Ectodermal cell (in vitro differentiated cells): Measurements from ENCODE around the gene ST3GAL5.

Experiments
- H3K27ac ChIP-seq: 2 replicates; pipeline ENCODE4 v1.7.0; 2013; ENCODE audit warnings: mild to moderate bottlenecking, low read depth, low read length; ENCODE audit not compliant: insufficient read depth, poor library complexity, severe bottlenecking
- H3K27me3 ChIP-seq: 2 replicates; pipeline ENCODE4 v1.7.0; 2013; ENCODE audit warnings: mild to moderate bottlenecking, low read length; ENCODE audit not compliant: insufficient read depth, control insufficient read depth, poor library complexity, severe bottlenecking
- H3K36me3 ChIP-seq: one replicate; pipeline ENCODE4 v1.7.0; 2013; ENCODE audit warnings: low read length; ENCODE audit not compliant: control insufficient read depth, insufficient read depth
- H3K4me1 ChIP-seq: one replicate; pipeline ENCODE4 v1.7.0; 2013; ENCODE audit warnings: low read length; ENCODE audit not compliant: control insufficient read depth, insufficient read depth
- H3K4me3 ChIP-seq: 2 replicates; pipeline ENCODE4 v1.7.0; 2013; ENCODE audit warnings: low read depth, low read length, control low read depth; ENCODE audit not compliant: insufficient read depth
- H3K9me3 ChIP-seq: 2 replicates; pipeline ENCODE4 v1.7.0; 2013; ENCODE audit warnings: mild to moderate bottlenecking, low read length, moderate library complexity; ENCODE audit not compliant: control insufficient read depth
- WGBS, 2 experiments: methylation state at CpG; one replicate each; pipeline ENCODE4 v1.1.7; 2013; ENCODE audit warnings: missing lambda C conversion rate in 2 of 2; 5-methylcytosine and 5-hydroxymethylcytosine counted together

The ST3GAL5 gene

DNA sequence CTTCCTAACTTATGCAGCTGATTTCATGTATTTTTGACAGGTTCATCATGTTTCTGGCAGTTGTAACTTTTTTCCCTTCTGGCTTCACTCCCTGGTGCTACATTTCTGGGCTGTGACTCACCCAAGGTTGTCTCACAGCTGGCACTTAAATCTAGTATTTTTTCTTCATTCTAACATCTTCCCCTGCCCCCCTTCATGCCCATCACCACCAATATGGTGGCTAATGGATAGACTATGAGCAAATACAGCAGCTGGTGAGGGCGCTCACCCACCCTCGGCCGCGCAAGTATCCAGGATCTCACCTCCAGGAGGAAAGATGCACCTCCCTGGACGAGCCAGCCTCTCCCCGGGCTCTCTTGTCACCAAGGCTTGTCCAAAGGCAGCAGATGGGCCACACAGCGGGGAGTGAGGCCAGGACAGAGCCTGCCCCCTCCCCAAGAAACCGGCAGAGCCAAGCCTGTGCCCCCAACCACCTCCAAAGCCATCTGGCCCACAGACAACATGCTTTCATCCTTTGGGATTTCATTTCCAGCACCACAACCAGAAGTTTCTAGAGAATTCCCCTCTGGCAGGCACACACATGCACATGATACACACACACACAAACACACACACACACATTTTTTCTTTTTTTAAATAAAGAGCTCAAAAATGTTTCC, 95.9 kb downstream of the ST3GAL5 start:
- Histone ChIP-seq H3K4me1 (peaks cover 25% of the 10 kb centered on the region), H3K36me3 (no peaks in the 10 kb centered on the region), H3K4me3 (no peak overlapping the region), H3K9me3 (no peaks in the 10 kb centered on the region), H3K27ac (no peak overlapping the region), H3K27me3 (peaks cover 3% of the 10 kb centered on the region)
- 83 to 86% methylated on average over 8 of the region's 8 CpGs for WGBS, 2 experiments

GRCh38 chr2:85791704-85792565, 96.9 kb downstream of the ST3GAL5 start:
- peaks cover 24% of the 10 kb centered on the region for H3K4me1 ChIP-seq
- H3K27me3 ChIP-seq, result peaks cover 3% of the 10 kb centered on the region
- no peaks in the 10 kb centered on the region for H3K9me3 ChIP-seq
- H3K27ac ChIP-seq, result no peak overlapping the region
- H3K36me3 ChIP-seq, result no peaks in the 10 kb centered on the region
- 93 to 94% methylated on average over 22 of the region's 22 CpGs for WGBS, 2 experiments
- no peak overlapping the region for H3K4me3 ChIP-seq

DNA sequence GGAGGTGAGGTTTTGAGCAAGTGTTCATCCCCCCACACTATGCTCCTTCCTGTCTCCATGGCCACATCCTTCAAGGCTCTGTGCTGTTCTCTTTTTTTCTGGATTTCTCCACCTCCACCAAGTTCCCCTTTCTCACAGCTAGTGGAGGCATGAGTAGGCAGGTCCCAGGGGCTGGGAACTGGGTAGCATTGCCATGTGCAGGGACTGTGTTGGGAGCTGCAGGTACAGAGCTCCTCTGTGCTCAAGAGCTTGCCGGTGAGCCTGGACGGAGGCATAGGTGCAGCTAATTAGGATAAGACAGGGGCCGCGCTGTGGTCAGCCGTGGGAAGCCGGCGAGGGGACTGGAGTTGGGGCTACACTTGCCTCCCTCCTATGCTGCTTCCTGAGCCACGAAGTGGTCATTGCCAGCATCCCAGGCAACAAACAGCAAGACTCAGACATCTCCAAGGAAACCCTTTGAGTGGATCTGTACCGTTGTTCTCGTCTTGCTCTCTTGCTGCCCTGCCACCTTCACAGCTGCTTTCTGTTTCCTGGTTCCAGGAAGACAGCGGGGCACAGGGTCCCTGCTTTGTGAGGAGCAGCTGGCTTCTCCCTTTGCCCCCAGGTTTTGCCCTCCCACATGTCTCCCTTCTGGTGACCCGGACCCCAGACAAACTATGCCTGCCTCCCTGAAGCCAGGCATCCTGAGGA, 98.1 kb downstream of the ST3GAL5 start:
- 80 to 81% methylated on average over 12 of the region's 12 CpGs for WGBS, 2 experiments
- no peak overlapping the region for H3K4me3 ChIP-seq
- H3K4me1 ChIP-seq, result peaks cover 11% of the 10 kb centered on the region
- H3K9me3 ChIP-seq, result no peaks in the 10 kb centered on the region
- no peak overlapping the region for H3K27ac ChIP-seq
- H3K36me3 ChIP-seq, result no peaks in the 10 kb centered on the region
- peaks cover 3% of the 10 kb centered on the region for H3K27me3 ChIP-seq

- H3K4me1 ChIP-seq, result peaks cover 12% of the 10 kb centered on the region
- no peaks in the 10 kb centered on the region for H3K36me3 ChIP-seq
- no peak overlapping the region for H3K27ac ChIP-seq
- no peaks in the 10 kb centered on the region for H3K27me3 ChIP-seq
- no peaks in the 10 kb centered on the region for H3K9me3 ChIP-seq
- H3K4me3 ChIP-seq, result no peak overlapping the region
- WGBS, 2 experiments, result 90 to 92% methylated on average over 4 of the region's 4 CpGs
Observed at GRCh38 chr2:85790032-85790431, 98.8 kb downstream of the ST3GAL5 start.

GRCh38 chr2:85789271-85789670, 99.5 kb downstream of the ST3GAL5 start:
- H3K27me3 ChIP-seq, result no peaks in the 10 kb centered on the region
- peaks cover 12% of the 10 kb centered on the region for H3K4me1 ChIP-seq
- H3K36me3 ChIP-seq, result no peaks in the 10 kb centered on the region
- WGBS, 2 experiments, result 94% methylated on average over 5 of the region's 5 CpGs
- H3K9me3 ChIP-seq, result no peaks in the 10 kb centered on the region
- H3K4me3 ChIP-seq, result no peak overlapping the region
- H3K27ac ChIP-seq, result no peak overlapping the region

DNA sequence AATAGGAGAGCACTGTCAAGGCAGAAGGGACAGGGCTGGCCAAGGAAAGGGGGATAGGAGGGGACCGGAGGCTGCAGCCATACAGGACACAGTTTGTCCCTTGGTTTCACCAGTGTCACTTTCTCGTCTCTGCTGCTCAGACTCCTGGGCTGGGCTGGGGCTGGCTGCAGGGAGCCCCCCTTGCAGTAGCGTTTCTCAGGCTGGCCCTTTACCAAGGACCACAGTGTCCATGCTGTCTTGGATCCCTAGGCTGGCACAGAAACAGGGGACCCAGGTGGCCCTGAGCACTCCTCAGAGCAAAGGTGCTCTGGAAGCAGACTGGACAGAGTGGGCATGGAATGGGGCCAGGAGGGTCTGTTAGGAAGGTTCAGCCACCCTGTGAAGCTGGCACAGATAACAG, 100.2 kb downstream of the ST3GAL5 start:
- no peak overlapping the region for H3K4me3 ChIP-seq
- 91 to 93% methylated on average over 3 of the region's 3 CpGs for WGBS, 2 experiments
- H3K27ac ChIP-seq, result no peak overlapping the region
- H3K9me3 ChIP-seq, result no peaks in the 10 kb centered on the region
- no peaks in the 10 kb centered on the region for H3K27me3 ChIP-seq
- H3K36me3 ChIP-seq, result no peaks in the 10 kb centered on the region
- H3K4me1 ChIP-seq, result peaks cover 12% of the 10 kb centered on the region

DNA sequence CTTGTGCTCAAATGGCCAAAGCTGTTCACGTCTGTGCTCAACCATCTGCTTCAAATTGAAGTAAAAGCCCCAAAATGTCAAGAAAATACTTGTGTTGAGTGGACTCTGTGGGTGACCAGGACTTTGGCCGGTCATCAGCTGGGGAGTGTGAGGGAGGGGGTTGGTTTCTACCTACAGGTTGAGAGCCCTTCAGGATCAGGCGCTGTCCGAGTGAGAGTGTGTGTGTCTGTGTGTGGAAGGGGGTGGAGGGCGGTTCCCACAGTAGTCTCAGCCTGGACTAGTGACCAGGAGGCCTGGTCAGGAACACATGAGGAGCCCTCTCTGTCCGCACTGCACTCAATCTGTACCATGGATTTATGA, 100.8 kb downstream of the ST3GAL5 start:
- Histone ChIP-seq H3K4me1 (peaks cover 12% of the 10 kb centered on the region), H3K9me3 (no peaks in the 10 kb centered on the region), H3K27ac (no peak overlapping the region), H3K27me3 (no peaks in the 10 kb centered on the region), H3K36me3 (no peaks in the 10 kb centered on the region), H3K4me3 (no peak overlapping the region)
- 95 to 96% methylated on average over 6 of the region's 6 CpGs for WGBS, 2 experiments

DNA sequence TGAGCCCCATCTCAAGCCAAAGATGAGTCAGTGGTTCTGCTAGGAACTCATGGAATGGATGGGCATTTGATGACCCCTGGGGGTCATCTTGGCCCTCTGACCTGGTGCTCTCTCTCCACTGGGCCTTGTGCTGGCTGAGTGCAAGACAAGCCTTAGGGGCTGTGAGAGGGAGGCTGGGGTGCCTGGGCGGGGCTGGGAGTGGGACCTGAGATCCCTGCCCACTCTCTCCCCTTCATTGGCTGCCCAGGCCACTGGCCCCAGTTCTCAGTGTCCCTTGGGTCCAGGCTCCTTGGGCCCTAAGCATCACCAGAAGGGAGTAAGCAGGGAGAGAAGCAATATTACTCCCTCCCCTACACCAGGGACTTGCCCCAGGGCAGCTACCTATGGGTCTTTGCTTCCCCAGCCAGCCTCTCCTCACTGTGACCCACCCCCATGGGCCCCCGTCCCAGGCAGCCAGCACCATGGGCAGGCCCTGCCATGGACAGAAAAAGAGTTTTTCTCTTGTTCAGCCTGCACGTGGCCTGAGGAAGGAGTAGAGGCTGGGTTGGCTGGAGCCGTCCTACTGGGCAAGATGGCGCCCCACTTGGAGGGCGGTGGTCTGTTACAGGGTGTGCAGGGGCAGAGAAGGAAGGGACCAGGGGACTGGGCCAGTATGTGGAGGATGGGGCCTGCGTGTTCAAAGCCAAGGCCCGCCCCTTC, 101.4 kb downstream of the ST3GAL5 start:
- peaks cover 12% of the 10 kb centered on the region for H3K4me1 ChIP-seq
- no peaks in the 10 kb centered on the region for H3K9me3 ChIP-seq
- H3K36me3 ChIP-seq, result no peaks in the 10 kb centered on the region
- H3K27ac ChIP-seq, result no peak overlapping the region
- no peak overlapping the region for H3K4me3 ChIP-seq
- no peaks in the 10 kb centered on the region for H3K27me3 ChIP-seq
- WGBS, 2 experiments, result 89 to 90% methylated on average over 8 of the region's 8 CpGs
